Gastroesophageal sphincter (tissue), 4 donors: ENCODE results near the gene MYLK4. TPM values are rescaled to one million over a fixed set of nuclear protein-coding genes. Genes with fewer than 3 reads are reported as not detected.

Experiments
- ATAC-seq: fragments of 150-250 bp; one replicate; pipeline ENCODE4 v1.9.1; 2016; ENCODE audit warnings: mild to moderate bottlenecking, moderate library complexity
- H3K27ac ChIP-seq, 4 donors: fragments of 200-600 bp; sonication (generic) in 3 of 4; 1 replicate in 3 of 4; 2 replicates in 1 of 4; pipeline ENCODE4 v1.5.1; 2016 to 2019
- H3K27me3 ChIP-seq: fragments of 200-600 bp; sonication (generic); one replicate; pipeline ENCODE4 v1.5.1; 2019
- H3K36me3 ChIP-seq, 2 donors: fragments of 200-600 bp; sonication (generic); one replicate each; pipeline ENCODE4 v1.5.1; 2019; ENCODE audit warnings: control low read depth in 1 of 2
- H3K4me1 ChIP-seq, 3 donors: fragments of 200-600 bp; sonication (generic); 1 replicate in 2 of 3; 2 replicates in 1 of 3; pipeline ENCODE4 v1.5.1; 2016 to 2019; ENCODE audit warnings: control low read depth in 2 of 3
- H3K4me3 ChIP-seq, 2 donors: fragments of 200-600 bp; sonication (generic); one replicate each; pipeline ENCODE4 v1.5.1; 2019; ENCODE audit warnings: mild to moderate bottlenecking in 1 of 2, moderate library complexity in 1 of 2
- H3K9me3 ChIP-seq, 3 donors: fragments of 200-600 bp; sonication (generic); one replicate each; pipeline ENCODE4 v1.5.1; 2017 to 2019; ENCODE audit warnings: control low read depth in 2 of 3
- EP300 ChIP-seq: sonication (generic); formaldehyde crosslinking; IDR thresholded peaks from one replicate; pipeline ENCODE4 v1.6.1; 2017; ENCODE audit warnings: antibody characterized with exemption, mild to moderate bottlenecking
- POLR2A ChIP-seq, 2 donors: fragments of 450-650 bp; IDR thresholded peaks; one replicate each; pipeline ENCODE4 v1.6.1; 2017; ENCODE audit warnings: antibody characterized with exemption in 2 of 2, mild to moderate bottlenecking in 2 of 2, moderate library complexity in 1 of 2
- POLR2AphosphoS5 ChIP-seq: sonication (generic); formaldehyde crosslinking; IDR thresholded peaks from one replicate; pipeline ENCODE4 v1.6.1; 2017; ENCODE audit warnings: antibody characterized with exemption
- WGBS, 2 donors: methylation state at CpG; one replicate each; pipeline ENCODE4 v1.1.5; 2018; ENCODE audit warnings: low coverage in 1 of 2; 5-methylcytosine and 5-hydroxymethylcytosine counted together
- total RNA-seq, 4 donors: library from RNA; depleted of rRNA; stranded (reverse); fragments of >200 nt; gene quantifications; one replicate each; pipeline ENCODE4 v1.1.0, GENCODE V29; 2016
- TF ChIP-seq, protein P1 (sequence below), 4 experiments: fragments of 200-600 bp in 2 of 4; fragments of 450-650 bp in 2 of 4; sonication (generic) in 1 of 4; IDR thresholded peaks; one replicate each; pipeline ENCODE4 v1.5.1; 2017 to 2019; ENCODE audit warnings: antibody characterized with exemption in 4 of 4, mild to moderate bottlenecking in 2 of 4, moderate library complexity in 2 of 4

Gene MYLK4
- total RNA-seq, 4 donors from 2014 or later = 0.31 to 1.2 (median 0.56) TPM

DNA sequence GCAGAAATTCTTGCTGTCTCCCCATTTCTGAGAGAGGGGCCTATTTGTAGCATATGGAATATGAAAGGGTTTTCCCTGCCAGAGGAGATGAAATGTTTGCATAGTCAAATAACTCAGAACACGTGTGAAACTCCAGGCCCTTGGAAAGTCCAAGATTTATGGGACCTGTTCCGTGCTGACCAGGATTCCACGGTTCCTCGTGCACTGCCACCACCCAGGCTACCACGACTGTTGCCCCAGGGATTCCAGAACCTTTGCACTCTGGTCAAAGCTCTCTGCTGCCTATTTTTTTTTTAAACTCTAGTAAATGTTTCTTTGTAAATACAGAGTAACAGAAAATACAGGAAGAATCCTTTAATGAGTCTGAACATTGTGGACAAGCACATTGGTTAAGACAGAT, 35.0 kb downstream of the MYLK4 start:
- no peak for ATAC-seq
- Histone ChIP-seq H3K27me3 (no peaks in the 10 kb centered on the region), H3K4me1 (peaks cover 0 to 13% (median 0%) of the 10 kb centered on the region in 3 donors), H3K27ac (no peak overlapping the region), H3K36me3 (no peaks in the 10 kb centered on the region), H3K4me3 (no peak overlapping the region), H3K9me3 (no peaks in the 10 kb centered on the region)
- TF ChIP-seq, protein P1, sequence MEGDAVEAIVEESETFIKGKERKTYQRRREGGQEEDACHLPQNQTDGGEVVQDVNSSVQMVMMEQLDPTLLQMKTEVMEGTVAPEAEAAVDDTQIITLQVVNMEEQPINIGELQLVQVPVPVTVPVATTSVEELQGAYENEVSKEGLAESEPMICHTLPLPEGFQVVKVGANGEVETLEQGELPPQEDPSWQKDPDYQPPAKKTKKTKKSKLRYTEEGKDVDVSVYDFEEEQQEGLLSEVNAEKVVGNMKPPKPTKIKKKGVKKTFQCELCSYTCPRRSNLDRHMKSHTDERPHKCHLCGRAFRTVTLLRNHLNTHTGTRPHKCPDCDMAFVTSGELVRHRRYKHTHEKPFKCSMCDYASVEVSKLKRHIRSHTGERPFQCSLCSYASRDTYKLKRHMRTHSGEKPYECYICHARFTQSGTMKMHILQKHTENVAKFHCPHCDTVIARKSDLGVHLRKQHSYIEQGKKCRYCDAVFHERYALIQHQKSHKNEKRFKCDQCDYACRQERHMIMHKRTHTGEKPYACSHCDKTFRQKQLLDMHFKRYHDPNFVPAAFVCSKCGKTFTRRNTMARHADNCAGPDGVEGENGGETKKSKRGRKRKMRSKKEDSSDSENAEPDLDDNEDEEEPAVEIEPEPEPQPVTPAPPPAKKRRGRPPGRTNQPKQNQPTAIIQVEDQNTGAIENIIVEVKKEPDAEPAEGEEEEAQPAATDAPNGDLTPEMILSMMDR (IDR thresholded peaks at IDR 0.05) = no peak
- no peak for TF ChIP-seq POLR2AphosphoS5
- TF ChIP-seq POLR2A (IDR thresholded peaks at IDR 0.05) = no peak
- TF ChIP-seq EP300 = no peak
- WGBS, 2 donors = 32 to 76% methylated on average over 5 of the region's 5 CpGs

DNA sequence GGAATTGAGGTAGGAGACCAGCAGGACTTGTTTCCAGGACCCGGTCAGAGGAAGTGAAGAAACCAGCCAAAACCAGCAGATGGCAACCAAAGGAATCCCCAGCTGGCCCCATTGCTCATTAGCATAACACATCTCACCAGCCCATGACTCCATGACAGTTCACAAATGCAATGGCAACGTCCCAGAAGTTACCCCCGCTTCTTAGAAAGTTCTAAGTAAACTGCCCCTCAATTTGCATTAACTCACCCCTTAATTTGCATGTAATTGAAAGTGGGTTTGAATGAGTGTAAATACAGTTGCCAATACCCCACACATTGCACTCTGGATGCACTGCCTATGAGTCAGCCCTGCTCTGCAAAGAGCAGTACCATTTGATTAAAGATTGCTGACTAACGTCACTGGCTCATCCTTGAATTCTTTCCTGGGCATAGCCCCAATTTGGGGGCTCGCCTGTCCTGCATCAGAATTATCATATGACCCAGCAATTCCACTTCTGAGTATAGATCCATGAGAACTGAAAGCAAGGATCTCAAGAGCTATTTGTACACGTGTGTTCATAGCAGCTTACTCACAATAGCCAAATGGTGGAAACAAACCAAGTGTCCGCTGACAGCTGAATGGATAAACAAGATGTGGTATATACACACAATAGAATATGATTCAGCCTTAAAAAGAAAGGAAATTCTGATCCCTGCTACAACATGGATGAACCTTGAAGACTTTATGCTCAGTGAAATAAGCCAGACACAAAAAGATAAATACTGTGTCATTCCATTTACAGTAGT, 36.4 kb downstream of the MYLK4 start:
- TF ChIP-seq, protein P1 (IDR thresholded peaks at IDR 0.05) = no peak
- TF ChIP-seq EP300 (no peak), POLR2A (IDR thresholded peaks at IDR 0.05) (no peak), POLR2AphosphoS5 (peak; percentile 13)

DNA sequence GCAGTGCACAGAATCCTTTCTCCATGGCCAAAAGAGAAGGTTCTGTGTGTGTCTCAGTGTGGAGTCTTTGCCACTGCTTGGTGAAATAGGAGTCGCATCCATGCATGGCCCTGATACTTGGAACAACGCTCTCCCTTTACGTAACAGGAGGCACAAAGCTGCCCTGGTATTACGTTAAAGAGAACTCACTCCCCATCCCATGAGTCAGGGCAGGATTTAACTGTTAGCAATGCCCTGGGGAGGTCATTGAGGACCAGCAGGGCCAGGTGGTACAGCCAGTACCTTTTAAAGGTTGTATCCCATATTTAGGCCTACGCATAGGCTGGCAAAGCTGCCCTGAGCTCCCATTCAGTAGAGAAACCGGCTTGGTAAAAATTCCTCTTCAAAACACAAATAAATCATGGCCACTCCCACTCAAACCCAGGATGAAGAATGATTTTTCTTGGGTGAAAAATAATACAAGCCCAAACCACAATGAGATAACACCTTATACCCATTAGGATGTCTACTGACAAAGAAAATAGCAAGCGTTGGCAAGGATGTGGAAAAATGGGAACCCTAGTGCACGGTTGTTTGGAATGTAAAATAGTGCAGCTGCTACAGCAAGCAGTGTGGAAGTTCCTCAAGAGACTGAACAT, 37.1 kb downstream of the MYLK4 start:
- ATAC-seq = no peak
- H3K4me1 ChIP-seq = peaks cover 0 to 21% (median 0%) of the 10 kb centered on the region in 3 donors
- peak overlapping the region in 1 of 4 donors; percentile 2 for H3K27ac ChIP-seq
- H3K4me3 ChIP-seq = no peak overlapping the region
- H3K9me3 ChIP-seq = no peaks in the 10 kb centered on the region
- H3K36me3 ChIP-seq = no peaks in the 10 kb centered on the region
- no peaks in the 10 kb centered on the region for H3K27me3 ChIP-seq
- no peak for TF ChIP-seq POLR2A (IDR thresholded peaks at IDR 0.05)
- no peak for TF ChIP-seq EP300
- TF ChIP-seq, protein P1 (IDR thresholded peaks at IDR 0.05) = no peak
- no peak for TF ChIP-seq POLR2AphosphoS5
- WGBS, 2 donors = 75 to 76% methylated on average over 5 to 7 of the region's 8 CpGs

More for the DNA sequence above, 36.4 kb downstream of the MYLK4 start:
- no peaks in the 10 kb centered on the region for H3K27me3 ChIP-seq
- peaks cover 0 to 14% (median 0%) of the 10 kb centered on the region in 3 donors for H3K4me1 ChIP-seq
- H3K36me3 ChIP-seq = no peaks in the 10 kb centered on the region
- H3K9me3 ChIP-seq = no peaks in the 10 kb centered on the region
- H3K27ac ChIP-seq = peak overlapping the region in 3 of 4 donors; percentile 6 to 26 (median 26)
- ATAC-seq = no peak
- 25 to 32% methylated on average over 3 to 5 of the region's 7 CpGs for WGBS, 2 donors
- H3K4me3 ChIP-seq = no peak overlapping the region

DNA sequence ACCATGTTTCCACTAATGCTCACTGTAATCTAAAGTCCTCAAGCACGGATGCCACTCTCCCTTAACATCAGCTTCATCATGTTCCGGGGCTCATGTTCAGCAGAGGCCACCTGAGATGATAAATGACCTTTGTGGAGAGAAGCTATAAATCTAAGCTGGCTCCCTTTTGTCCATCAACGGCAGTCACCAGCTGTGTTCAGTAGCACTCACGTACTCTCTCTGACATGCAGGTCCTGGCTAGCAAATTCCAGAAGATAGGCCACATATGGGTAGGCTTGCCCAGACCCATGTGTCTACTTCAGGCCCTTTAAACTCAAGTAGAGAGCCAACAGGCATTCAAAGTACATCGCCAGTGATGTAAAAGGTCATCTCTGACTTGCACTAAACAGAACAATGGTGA, 38.6 kb downstream of the MYLK4 start:
- H3K4me1 ChIP-seq = peaks cover 0 to 21% (median 0%) of the 10 kb centered on the region in 3 donors
- no peak for TF ChIP-seq POLR2AphosphoS5
- TF ChIP-seq POLR2A (IDR thresholded peaks at IDR 0.05) = no peak
- TF ChIP-seq, protein P1 (IDR thresholded peaks at IDR 0.05) = no peak
- ATAC-seq = no peak
- 71 to 100% methylated on average over 3 to 4 of the region's 5 CpGs for WGBS, 2 donors
- no peaks in the 10 kb centered on the region for H3K9me3 ChIP-seq
- H3K4me3 ChIP-seq = no peak overlapping the region
- no peaks in the 10 kb centered on the region for H3K36me3 ChIP-seq
- no peak overlapping the region for H3K27ac ChIP-seq
- H3K27me3 ChIP-seq = no peaks in the 10 kb centered on the region
